Mucosa of stomach (tissue), 1 donor: ENCODE measurements around the gene OR10H2.

Experiments used
- H3K27me3 ChIP-seq: one replicate; pipeline ENCODE4 v1.7.0; 2013; ENCODE audit warnings: mild to moderate bottlenecking, low read length; ENCODE audit not compliant: control insufficient read depth, insufficient read depth
- H3K36me3 ChIP-seq: one replicate; pipeline ENCODE4 v1.7.0; 2013; ENCODE audit warnings: low read length; ENCODE audit not compliant: control insufficient read depth, insufficient read depth
- H3K4me1 ChIP-seq: one replicate; pipeline ENCODE4 v1.7.0; 2013; ENCODE audit warnings: mild to moderate bottlenecking, low read length; ENCODE audit not compliant: control insufficient read depth, insufficient read depth
- H3K4me3 ChIP-seq: one replicate; pipeline ENCODE4 v1.7.0; 2013; ENCODE audit warnings: low read length
- H3K9ac ChIP-seq: one replicate; pipeline ENCODE4 v1.7.0; 2013; ENCODE audit warnings: mild to moderate bottlenecking, low read length, moderate library complexity
- H3K9me3 ChIP-seq: one replicate; pipeline ENCODE4 v1.7.0; 2013; ENCODE audit warnings: mild to moderate bottlenecking, low read length, moderate library complexity; ENCODE audit not compliant: control insufficient read depth
- donor health status: Pancreatic carcinoma.

Gene OR10H2

GRCh38 chr19:15776264-15776663 is 48.4 kb downstream of the OR10H2 start:
- H3K4me3 ChIP-seq, result no peak overlapping the region
- peaks cover 11% of the 10 kb centered on the region for H3K4me1 ChIP-seq
- H3K27me3 ChIP-seq, result no peaks in the 10 kb centered on the region
- H3K9ac ChIP-seq, result no peak overlapping the region
- no peaks in the 10 kb centered on the region for H3K9me3 ChIP-seq
- H3K36me3 ChIP-seq, result no peaks in the 10 kb centered on the region

GRCh38 chr19:15776991-15777970 is 49.5 kb downstream of the OR10H2 start:
- H3K9ac ChIP-seq, result no peak overlapping the region
- H3K4me3 ChIP-seq, result no peak overlapping the region
- no peaks in the 10 kb centered on the region for H3K36me3 ChIP-seq
- no peaks in the 10 kb centered on the region for H3K9me3 ChIP-seq
- peaks cover 16% of the 10 kb centered on the region for H3K4me1 ChIP-seq
- H3K27me3 ChIP-seq, result no peaks in the 10 kb centered on the region
